ENCODE results near the gene FARP1. TPM values are rescaled to one million over a fixed set of nuclear protein-coding genes. Genes with fewer than 3 reads are reported as not detected.

Gene FARP1
- total and polyA plus RNA-seq, 2 of the 8 experiments (the other 6 are each of a cell fraction or from before 2014, with no cell fraction given), result 24.7 to 104 TPM

- POLR2A ChIA-PET (ENCODE audit: partially characterized antibody), result no interaction called here
- Histone ChIP-seq H2BK120ac (replicated peaks; ENCODE audit: low read depth, low read length) (no peak overlapping the region), H3K23me2 (ENCODE audit: low read depth, low read length) (no peaks in the 10 kb centered on the region; the same call in 1 of the 2 replicates), H3K18ac (ENCODE audit: extremely low read depth, low read length) (no peak overlapping the region; the same call in 1 of the 2 replicates), H3K9me3 (ENCODE audit: insufficient read depth in 2 of 2, low read depth in 1 of 2, low read length in 1 of 2) (0 out of 4 replicates have a peak, but pooled peaks cover 4 to 5% of the 10 kb centered on the region in 2 experiments), H4K20me1 (replicated peaks in 1 of 2; ENCODE audit: control insufficient read depth in 1 of 2, insufficient read depth in 2 of 2, low read length in 2 of 2) (no peaks in the 10 kb centered on the region), H2AK5ac (ENCODE audit: low read depth, low read length) (no peak overlapping the region), H4K5ac (ENCODE audit: insufficient read length, low read depth, low read length) (no peak overlapping the region), H4K8ac (ENCODE audit: extremely low read depth, insufficient read depth, low read length) (no peak overlapping the region), H3K27ac (ENCODE audit: low read depth, low read length) (no peak overlapping the region), H3K79me1 (ENCODE audit: low read depth, low read length) (peaks cover 3% of the 10 kb centered on the region; the same call in 1 of the 2 replicates), H3K79me2 (ENCODE audit: control insufficient read depth in 1 of 2, insufficient read depth in 2 of 2, low read length in 2 of 2) (peaks cover 3 to 36% of the 10 kb centered on the region in 2 experiments; a peak in 3 of 4 replicates), H3K56ac (replicated peaks; ENCODE audit: insufficient read length, low read depth, low read length) (no peak overlapping the region), H3K4me2 (ENCODE audit: insufficient read depth in 1 of 2, low read depth in 2 of 2, low read length in 2 of 2) (peak overlapping the region; percentile 32 to 41; a peak in 3 of 4 replicates), H3K4me1 (replicated peaks in 1 of 4; ENCODE audit: control insufficient read depth in 3 of 4, insufficient read depth in 4 of 4, low read length in 3 of 4) (peaks cover 7 to 39% (median 27%) of the 10 kb centered on the region in 4 experiments), H3K36me3 (ENCODE audit: control insufficient read depth in 2 of 4, insufficient read depth in 4 of 4, low read length in 3 of 4) (0 out of 8 replicates have a peak, but pooled peaks cover 0 to 3% (median 0%) of the 10 kb centered on the region in 4 experiments), H2BK20ac (ENCODE audit: low read length) (no peak overlapping the region), H3K27me3 (replicated peaks in 1 of 4; ENCODE audit: control insufficient read depth in 3 of 4, extremely low read depth in 1 of 4, insufficient read depth in 3 of 4, low read length in 3 of 4) (no peaks in the 10 kb centered on the region), H4K91ac (replicated peaks; ENCODE audit: insufficient read length, low read length) (no peak overlapping the region), H2BK15ac (ENCODE audit: low read length) (no peak overlapping the region), H3K4ac (replicated peaks; ENCODE audit: insufficient read length, low read depth, low read length) (no peak overlapping the region), H2BK12ac (ENCODE audit: low read depth, low read length) (no peak overlapping the region), H3K14ac (ENCODE audit: insufficient read length) (no peak overlapping the region), H3K9ac (replicated peaks in 1 of 4; ENCODE audit: extremely low read depth in 1 of 4, low read depth in 3 of 4, low read length in 3 of 4) (no peak overlapping the region), H3K4me3 (ENCODE audit: extremely low read depth in 1 of 4, insufficient read depth in 2 of 4, low read depth in 3 of 4, low read length in 4 of 4) (peak overlapping the region in 1 of 4 experiments; percentile 36; a peak in 2 of 8 replicates), H2AFZ (ENCODE audit: low read length) (no peak overlapping the region), H2BK5ac (ENCODE audit: low read depth, low read length) (no peak overlapping the region), H3K23ac (ENCODE audit: insufficient read length) (no peak overlapping the region)
- DNase-seq (ENCODE audit: low read depth in 1 of 2, low spot score in 2 of 2) (no peak), FAIRE-seq (no peak)
- CTCF ChIA-PET (ENCODE audit: partially characterized antibody), result interaction anchor here (1.1 to 1.2 kb wide), 2 partner anchors 11 to 12 kb away, joined by 3 read pairs; no protein-coding TSS in a partner anchor
- WGBS, 2 experiments (ENCODE audit: extremely low coverage in 1 of 2, insufficient coverage in 1 of 2, insufficient read length in 1 of 2, insufficient replicate concordance in 2 of 2, low coverage in 1 of 2, low lambda C conversion rate in 2 of 2, missing lambda C conversion rate in 1 of 2), result 23% methylated on average over 2 of the region's 2 CpGs; no CpG with 5 or more reads in 1 of the 2 experiments
- no peak for TF ChIP-seq TEAD4 (IDR thresholded peaks at IDR 0.05; ENCODE audit: low read depth, low read length)
- TF ChIP-seq BRCA1 (IDR thresholded peaks at IDR 0.05; ENCODE audit: low read depth, low read length), result no peak
- no peak for TF ChIP-seq HDAC6 (IDR thresholded peaks at IDR 0.05; ENCODE audit: low read depth, low read length)
- TF ChIP-seq ZNF274 (IDR thresholded peaks at IDR 0.05; ENCODE audit: borderline replicate concordance, extremely low read depth, low read length), result no peak
- TF ChIP-seq HDAC2 (IDR thresholded peaks at IDR 0.05; ENCODE audit: borderline replicate concordance in 1 of 2, low read depth in 2 of 2, low read length in 2 of 2), result no peak
- no peak for TF ChIP-seq GABPA (IDR thresholded peaks at IDR 0.05; ENCODE audit: borderline replicate concordance, insufficient read depth, low read length)
- TF ChIP-seq SAP30 (IDR thresholded peaks at IDR 0.05; ENCODE audit: insufficient read depth, insufficient replicate concordance, low read length), result no peak
- no peak for TF ChIP-seq BACH1 (IDR thresholded peaks at IDR 0.05; ENCODE audit: low read length)
- no peak for TF ChIP-seq JUND (IDR thresholded peaks at IDR 0.05; ENCODE audit: low read length)
- no peak for TF ChIP-seq NRF1 (IDR thresholded peaks at IDR 0.05; ENCODE audit: low read depth, low read length)
- no peak for TF ChIP-seq PHF8 (conservative IDR thresholded peaks at IDR 0.05; ENCODE audit: low read depth, low read length)
- no peak for TF ChIP-seq FOSL1 (IDR thresholded peaks at IDR 0.05; ENCODE audit: insufficient read depth, low read depth, low read length)
- TF ChIP-seq EZH2 (IDR thresholded peaks at IDR 0.05; ENCODE audit: low read depth, low read length, severe bottlenecking), result no peak
These were observed 189.3 kb downstream of the FARP1 start for GRCh38 chr13:98332222-98332621.

All from H1 (cell line).